Left renal cortex interstitium (tissue), 4 donors: ENCODE results near the gene GJA4. TPM values are rescaled to one million over a fixed set of nuclear protein-coding genes. Genes with fewer than 3 reads are reported as not detected.

Source experiments
- DNase-seq, 4 donors: peaks; one replicate each; pipeline ENCODE4 v3.0.0-alpha.2; 2013; ENCODE audit warnings: low read depth in 4 of 4, low spot score in 2 of 4, missing footprints in 1 of 4
- polyA plus RNA-seq, 4 donors: library from polyadenylated mRNA; unstranded; fragments of 120-200 nt; gene quantifications; one replicate each; pipeline ENCODE4 v1.2.1, GENCODE V29; 2013; ENCODE audit not compliant: insufficient read length in 4 of 4

Gene GJA4
- polyA plus RNA-seq, 4 donors: 14.0 to 22.0 (median 20.0) TPM

DNA sequence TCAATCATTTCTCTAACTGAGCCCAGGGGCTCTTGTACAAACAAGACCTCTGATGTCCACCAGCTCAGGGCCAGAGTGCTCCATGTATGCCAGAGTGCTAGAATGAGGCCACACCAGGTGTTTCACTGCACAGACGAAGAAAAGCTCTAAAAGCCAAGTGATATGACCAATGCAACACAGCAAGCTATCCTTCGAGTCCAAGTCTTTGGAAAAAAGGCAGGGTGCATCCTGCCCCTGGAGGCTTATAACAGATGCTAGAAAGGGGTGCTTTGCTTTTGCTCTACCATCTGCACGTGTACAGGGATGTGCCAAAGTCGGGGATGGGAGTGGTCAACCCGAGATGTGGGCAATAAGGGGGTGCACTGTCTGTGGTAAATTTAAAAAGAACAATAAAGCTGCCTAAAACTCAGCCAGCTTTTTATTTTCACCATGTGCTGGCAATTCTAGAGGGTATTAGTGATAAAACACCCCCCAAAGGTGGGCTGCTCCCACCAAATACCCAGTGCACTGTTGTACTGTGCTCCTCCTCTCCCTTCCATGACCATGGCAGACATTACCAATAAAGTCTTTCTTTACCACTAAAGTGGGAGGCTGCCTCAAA, 34.6 kb downstream of the GJA4 start:
- no peak for DNase-seq

- DNase-seq: no peak
Observed at GRCh38 chr1:34828611-34829010, 35.8 kb downstream of the GJA4 start.

DNA sequence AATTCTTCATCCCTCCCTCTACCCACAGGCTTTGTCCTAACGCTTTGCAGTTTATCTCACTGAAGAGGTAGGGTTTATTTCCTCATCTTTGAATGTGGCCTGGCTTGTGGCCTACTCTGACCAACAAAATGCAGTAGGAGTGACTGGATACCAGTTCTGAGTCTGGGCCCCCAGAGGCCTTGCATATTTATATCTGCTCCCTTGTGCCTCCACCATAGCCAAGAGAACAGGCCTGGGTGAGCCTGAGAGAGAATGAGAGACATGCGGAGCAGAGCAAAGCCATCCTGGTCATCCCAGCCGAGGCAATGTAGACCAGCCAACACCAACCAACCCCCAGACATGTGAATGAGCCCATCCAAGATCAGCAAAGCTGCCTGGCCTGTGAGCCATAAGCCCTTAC, 36.5 kb downstream of the GJA4 start:
- no peak for DNase-seq

- no peak for DNase-seq
Observed at GRCh38 chr1:34831721-34832246, 39.0 kb downstream of the GJA4 start.

GRCh38 chr1:34833711-34834110, 40.9 kb downstream of the GJA4 start:
- DNase-seq: no peak

DNA sequence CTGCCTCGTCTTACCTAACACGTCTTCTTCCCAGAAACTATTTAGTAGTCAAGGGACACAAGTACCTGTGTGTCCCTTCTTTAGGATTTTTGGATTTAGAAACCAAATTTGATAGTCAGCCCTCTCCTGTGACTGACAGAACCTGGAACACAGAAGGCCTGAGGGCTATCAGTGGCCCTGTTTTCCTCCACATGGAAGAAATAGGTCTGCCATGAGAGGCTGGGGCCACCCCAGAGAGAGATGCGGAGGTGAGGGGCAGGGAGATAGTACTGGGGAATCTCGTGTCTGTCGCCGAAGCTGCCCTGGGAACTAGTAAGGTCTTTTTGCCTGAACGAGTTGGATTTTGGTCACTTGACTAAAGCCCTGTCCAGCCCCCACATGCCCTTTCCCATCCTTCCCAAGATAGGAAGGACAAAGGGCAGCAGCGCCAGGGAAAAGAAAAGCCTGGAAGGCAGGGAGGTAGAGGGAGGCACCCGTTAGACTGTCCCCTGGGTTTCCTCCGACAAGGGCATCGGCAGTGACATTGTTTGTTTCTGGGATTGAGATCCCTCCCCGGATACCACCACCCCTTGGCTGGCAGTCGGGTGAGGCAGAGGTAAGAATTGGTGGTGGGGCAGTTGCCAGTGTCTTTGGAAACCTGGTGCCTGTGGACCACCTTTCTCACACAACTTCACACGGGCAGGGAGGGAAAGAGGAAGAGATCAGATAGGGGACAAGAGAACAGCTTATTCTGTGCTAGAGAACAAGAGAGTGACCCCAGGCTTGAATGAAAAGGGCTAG, 46.9 kb downstream of the GJA4 start:
- DNase-seq: no peak

- DNase-seq: no peak
Observed at GRCh38 chr1:34840426-34840825, 47.6 kb downstream of the GJA4 start.

DNA sequence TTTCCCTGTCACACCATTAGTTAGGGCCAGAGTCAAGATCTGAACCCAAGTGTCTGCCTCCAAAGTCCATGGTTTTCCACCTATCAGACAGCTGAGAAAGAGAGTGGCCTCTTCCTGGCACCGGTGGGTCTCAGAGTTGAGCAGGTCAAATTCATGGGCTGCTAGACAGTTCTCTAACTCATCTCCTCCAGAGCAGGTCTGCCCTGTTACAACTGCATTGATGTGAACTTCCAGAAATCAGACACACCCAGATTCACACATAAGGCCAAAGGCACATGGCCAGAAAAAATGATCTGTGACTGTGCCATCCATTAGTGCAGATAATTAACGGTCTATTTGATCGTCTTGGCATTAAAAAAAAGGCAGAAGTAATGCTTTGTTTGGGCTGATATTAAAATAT, 49.3 kb downstream of the GJA4 start:
- no peak for DNase-seq

- DNase-seq: no peak
Observed at GRCh38 chr1:34842952-34843371, 50.2 kb downstream of the GJA4 start.

DNA sequence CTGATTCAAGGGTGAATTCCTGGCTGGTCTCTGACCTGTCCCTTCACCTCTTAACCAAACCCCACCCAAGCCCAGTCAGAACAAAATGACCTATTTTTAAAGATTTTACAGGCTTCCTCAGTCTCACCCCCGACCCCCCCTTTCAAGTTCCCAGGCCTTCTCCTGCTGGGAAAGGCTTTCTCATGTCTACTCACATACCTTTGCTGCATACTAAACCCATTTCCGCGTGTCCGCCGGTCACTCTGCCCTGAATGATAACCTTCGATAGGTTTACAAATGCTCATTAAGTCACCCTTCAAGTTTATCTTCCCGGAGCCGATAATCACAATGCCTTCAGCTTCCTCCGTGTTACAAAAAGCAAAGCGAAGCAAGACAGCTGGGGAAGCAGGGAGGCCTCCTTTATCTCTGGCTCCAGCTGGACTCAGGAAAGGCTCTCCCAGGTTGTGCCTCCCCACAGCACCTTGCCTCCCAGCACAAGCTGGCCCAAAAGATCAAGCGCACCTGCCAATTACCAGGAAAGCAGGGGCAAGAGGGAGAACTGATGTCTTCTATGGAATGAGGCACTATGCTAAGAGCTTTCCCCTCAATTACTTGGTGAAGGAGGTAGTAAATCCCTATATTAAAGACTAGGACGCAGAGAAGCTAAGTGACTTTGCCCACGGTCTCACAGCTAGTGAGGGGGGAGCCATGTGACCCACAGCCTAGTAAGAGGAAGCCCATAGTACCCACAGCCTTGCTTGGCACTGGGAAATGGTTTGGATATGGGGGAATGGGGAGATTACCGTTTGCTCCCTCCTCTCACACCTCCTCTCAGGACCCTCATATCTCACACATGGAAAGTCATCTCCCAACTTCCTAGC, 50.8 kb downstream of the GJA4 start:
- DNase-seq: no peak

GRCh38 chr1:34844252-34844634, 51.4 kb downstream of the GJA4 start:
- no peak for DNase-seq

Other genes starting within 250 kb of the GJA4 start
- under 1 TPM in 3 of 4 donors, not detected in 1; 0.22 to 0.51 (median 0.30) TPM for gene GJB5, start 38.0 kb upstream of the GJA4 start, polyA plus RNA-seq
- under 1 TPM in 3 of 4 donors, not detected in 1; 0.14 to 0.25 (median 0.16) TPM for gene GJB4, start 33.3 kb upstream of the GJA4 start, polyA plus RNA-seq
- gene GJB3, start 11.8 kb upstream of the GJA4 start, polyA plus RNA-seq: under 1 TPM; 0.11 to 0.42 (median 0.16) TPM
- 10 to 100 TPM; 30.9 to 40.0 (median 33.1) TPM for gene SMIM12, start 66.8 kb downstream of the GJA4 start, polyA plus RNA-seq
- 1 to 10 TPM; 1.7 to 2.9 (median 2.5) TPM for gene DLGAP3, start 136.7 kb downstream of the GJA4 start, polyA plus RNA-seq
- gene TMEM35B, start 192.3 kb downstream of the GJA4 start, polyA plus RNA-seq: 10 to 100 TPM; 24.9 to 32.8 (median 30.5) TPM
- 10 to 100 TPM; 15.3 to 25.9 (median 20.6) TPM for gene ZMYM6, start 238.9 kb downstream of the GJA4 start, polyA plus RNA-seq